Astrocyte of the hippocampus (primary cell): ENCODE data around the gene STK24.

Experiments
- DNase-seq: peaks from one replicate; pipeline ENCODE4 v3.0.0; 2011; ENCODE audit warnings: low read depth, low spot score

STK24 gene

GRCh38 chr13:98556968-98557631 lies 19.8 kb downstream of the STK24 start:
- DNase-seq = no peak

GRCh38 chr13:98556142-98556816 lies 20.6 kb downstream of the STK24 start:
- no peak for DNase-seq

GRCh38 chr13:98549728-98550317 lies 27.1 kb downstream of the STK24 start:
- no peak for DNase-seq

GRCh38 chr13:98549006-98549727 lies 27.7 kb downstream of the STK24 start:
- DNase-seq = peak; percentile 23

- DNase-seq = no peak
Measured at GRCh38 chr13:98548230-98548629, 28.7 kb downstream of the STK24 start.

DNA sequence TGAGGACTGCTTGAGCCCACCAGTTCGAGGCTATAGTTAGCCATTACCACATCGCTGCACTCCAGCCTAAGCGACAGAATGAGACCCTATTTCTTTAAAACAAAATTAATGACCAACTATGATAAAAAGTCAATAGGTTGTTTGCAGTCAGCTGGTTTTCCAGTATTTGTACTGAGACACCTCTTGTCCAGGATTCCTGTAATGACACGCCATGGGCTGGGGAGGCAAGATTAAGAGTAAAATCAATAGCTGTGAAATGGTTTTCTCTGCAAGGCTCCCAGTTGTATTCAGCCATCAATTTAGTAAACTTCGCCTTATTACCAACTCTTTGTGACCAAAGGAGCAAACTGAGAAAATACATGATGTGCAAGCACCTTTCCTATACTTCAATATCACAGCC lies 29.5 kb downstream of the STK24 start:
- DNase-seq = no peak

- DNase-seq = no peak
Measured at GRCh38 chr13:98546402-98546801, 30.5 kb downstream of the STK24 start.

- no peak for DNase-seq
Measured at GRCh38 chr13:98544104-98544710, 32.7 kb downstream of the STK24 start.

- no peak for DNase-seq
Measured at GRCh38 chr13:98543378-98544103, 33.4 kb downstream of the STK24 start.

- DNase-seq = no peak
Measured at GRCh38 chr13:98542568-98543377, 34.1 kb downstream of the STK24 start.

GRCh38 chr13:98541701-98542203 lies 35.2 kb downstream of the STK24 start:
- DNase-seq = no peak

DNA sequence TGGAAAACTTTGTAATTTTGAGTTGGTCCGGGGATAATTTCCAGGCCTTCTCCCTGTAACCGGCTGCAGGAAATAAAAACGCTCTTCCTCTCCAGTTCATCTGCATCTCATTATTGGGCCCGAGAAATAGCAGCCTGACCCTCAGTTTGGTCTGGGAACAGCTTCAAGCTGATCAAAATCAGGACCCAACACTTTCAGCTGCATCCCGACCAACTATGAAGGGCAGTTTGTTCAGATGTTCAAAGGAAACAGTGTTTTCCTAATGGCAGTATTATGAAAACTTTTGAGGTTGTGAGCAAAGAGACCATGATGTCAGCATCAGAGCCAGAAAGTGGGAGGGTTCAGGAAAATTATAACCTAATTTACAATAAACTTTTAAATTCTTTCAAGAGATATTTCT lies 35.7 kb downstream of the STK24 start:
- DNase-seq = no peak

- peak; percentile 45 for DNase-seq
Measured at GRCh38 chr13:98540476-98540875, 36.4 kb downstream of the STK24 start.

DNA sequence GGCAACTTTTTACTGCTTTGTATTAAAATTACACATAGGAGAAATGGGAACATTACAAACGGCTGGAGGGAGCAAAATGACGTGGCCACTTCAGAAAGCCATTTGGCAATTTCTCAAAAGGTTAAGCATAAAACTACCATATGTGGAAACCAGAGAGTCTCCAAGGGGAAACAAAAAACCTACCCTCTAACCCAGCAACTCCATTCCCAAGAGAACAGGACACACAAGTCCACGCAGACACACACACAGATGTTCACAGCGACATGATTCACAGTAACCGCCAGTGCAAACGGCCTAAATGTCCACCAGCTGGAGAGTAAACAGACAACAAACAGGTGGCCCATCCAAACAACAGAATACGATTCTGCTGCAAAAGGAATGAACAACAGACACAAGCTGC lies 37.2 kb downstream of the STK24 start:
- DNase-seq = no peak

- no peak for DNase-seq
Measured at GRCh38 chr13:98538876-98539275, 38.0 kb downstream of the STK24 start.

- no peak for DNase-seq
Measured at GRCh38 chr13:98537740-98538139, 39.2 kb downstream of the STK24 start.

DNA sequence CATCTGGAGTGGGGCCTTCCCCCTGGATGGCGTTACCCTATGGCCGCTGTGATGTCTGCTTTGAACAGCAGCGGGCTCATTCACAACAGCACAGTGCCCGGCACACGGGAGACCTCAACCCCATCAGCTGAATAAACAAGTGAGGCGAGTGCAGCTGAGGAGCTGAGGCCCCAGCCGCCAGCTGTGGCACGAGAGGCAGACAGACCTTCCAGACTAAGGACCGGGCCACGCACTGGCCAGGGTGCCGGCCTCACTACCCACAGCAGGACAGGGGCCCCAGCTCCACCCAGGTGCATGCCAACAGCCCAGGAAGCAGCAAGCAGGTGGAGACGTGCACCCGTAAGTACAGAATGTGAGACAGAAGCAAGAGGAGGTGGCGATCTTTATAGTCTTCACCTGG lies 39.6 kb downstream of the STK24 start:
- no peak for DNase-seq

- DNase-seq = no peak
Measured at GRCh38 chr13:98536729-98537128, 40.2 kb downstream of the STK24 start.

- DNase-seq = no peak
Measured at GRCh38 chr13:98535501-98536354, 41.2 kb downstream of the STK24 start.
